GM19351 (cell line): Measurements from ENCODE around the gene UBE2G1.
"Not testable (repeated sequence)": the region's sequence is repeated elsewhere in the genome, so short reads cannot be mapped to it uniquely, and the experiment has no call there.

Experiments
- ATAC-seq: cut with Tn5 transposase; IDR thresholded peaks from one replicate; pipeline ENCODE4 v1.9.1; 2021; ENCODE audit warnings: mild to moderate bottlenecking, moderate library complexity; ENCODE audit not compliant: unreplicated experiment

Gene UBE2G1

GRCh38 chr17:4255271-4255670 lies 111.2 kb downstream of the UBE2G1 start:
- not testable (repeated sequence) for ATAC-seq

- ATAC-seq, result no peak
Observed at GRCh38 chr17:4250887-4251286, 115.6 kb downstream of the UBE2G1 start.

- no peak for ATAC-seq
Observed at GRCh38 chr17:4249452-4250029, 116.9 kb downstream of the UBE2G1 start.

- no peak for ATAC-seq
Observed at GRCh38 chr17:4248504-4249277, 117.8 kb downstream of the UBE2G1 start.

GRCh38 chr17:4247971-4248388 lies 118.5 kb downstream of the UBE2G1 start:
- no peak for ATAC-seq

- no peak for ATAC-seq
Observed at GRCh38 chr17:4247361-4247970, 119.0 kb downstream of the UBE2G1 start.

- ATAC-seq, result no peak
Observed at GRCh38 chr17:4246674-4247073, 119.8 kb downstream of the UBE2G1 start.

- no peak for ATAC-seq
Observed at GRCh38 chr17:4241535-4241934, 124.9 kb downstream of the UBE2G1 start.

GRCh38 chr17:4236456-4236855 lies 130.0 kb downstream of the UBE2G1 start:
- ATAC-seq, result no peak

GRCh38 chr17:4235372-4236279 lies 130.8 kb downstream of the UBE2G1 start:
- ATAC-seq, result no peak

GRCh38 chr17:4234401-4234800 lies 132.1 kb downstream of the UBE2G1 start:
- no peak for ATAC-seq

GRCh38 chr17:4233668-4234258 lies 132.7 kb downstream of the UBE2G1 start:
- no peak for ATAC-seq

GRCh38 chr17:4232168-4232813 lies 134.2 kb downstream of the UBE2G1 start:
- no peak for ATAC-seq

- ATAC-seq, result no peak
Observed at GRCh38 chr17:4229627-4230541, 136.6 kb downstream of the UBE2G1 start.

GRCh38 chr17:4221899-4222659 lies 144.4 kb downstream of the UBE2G1 start:
- ATAC-seq, result no peak

- ATAC-seq, result no peak
Observed at GRCh38 chr17:4221163-4221562, 145.3 kb downstream of the UBE2G1 start.

GRCh38 chr17:4220655-4221054 lies 145.8 kb downstream of the UBE2G1 start:
- ATAC-seq, result no peak
